ENCODE data around the gene NFKB2. TPM values are rescaled to one million over a fixed set of nuclear protein-coding genes. Genes with fewer than 3 reads are reported as not detected.

Gene NFKB2
- total RNA-seq, 1 experiment from 2014 or later = 25.6 TPM

GRCh38 chr10:102384053-102384452 lies 11.5 kb upstream of the NFKB2 start:
- Histone ChIP-seq H3K36me3 (replicated peaks; ENCODE audit: control insufficient read depth, insufficient read depth, low read length) (peaks cover 7% of the 10 kb centered on the region), H3K27me3 (ENCODE audit: control insufficient read depth, insufficient read depth, low read length) (no peaks in the 10 kb centered on the region), H3K4me3 (ENCODE audit: insufficient read depth, low read depth, low read length) (no peak overlapping the region)
- peak; percentile 82 for DNase-seq

GRCh38 chr10:102384606-102385429 lies 10.7 kb upstream of the NFKB2 start:
- H3K36me3 ChIP-seq (replicated peaks; ENCODE audit: control insufficient read depth, insufficient read depth, low read length) = peaks cover 4% of the 10 kb centered on the region
- H3K4me3 ChIP-seq (ENCODE audit: insufficient read depth, low read depth, low read length) = no peak overlapping the region
- H3K27me3 ChIP-seq (ENCODE audit: control insufficient read depth, insufficient read depth, low read length) = no peaks in the 10 kb centered on the region
- DNase-seq = no peak

- Histone ChIP-seq H3K27me3 (ENCODE audit: control insufficient read depth, insufficient read depth, low read length) (peaks cover 10% of the 10 kb centered on the region), H3K4me3 (ENCODE audit: insufficient read depth, low read depth, low read length) (no peak overlapping the region)
Observed at GRCh38 chr10:102389894-102390293, 5.6 kb upstream of the NFKB2 start.

GRCh38 chr10:102392306-102392705 lies 3.2 kb upstream of the NFKB2 start:
- no peak for DNase-seq
- no peaks in the 10 kb centered on the region for H3K36me3 ChIP-seq (replicated peaks; ENCODE audit: control insufficient read depth, insufficient read depth, low read length)
- H3K4me3 ChIP-seq (ENCODE audit: insufficient read depth, low read depth, low read length) = no peak overlapping the region
- H3K27me3 ChIP-seq (ENCODE audit: control insufficient read depth, insufficient read depth, low read length) = peaks cover 13% of the 10 kb centered on the region

More at GRCh38 chr10:102389894-102390293, 5.6 kb upstream of the NFKB2 start:
- no peaks in the 10 kb centered on the region for H3K36me3 ChIP-seq (replicated peaks; ENCODE audit: control insufficient read depth, insufficient read depth, low read length)
- DNase-seq = no peak

- Histone ChIP-seq H3K4me3 (ENCODE audit: insufficient read depth, low read depth, low read length) (peak overlapping the region; percentile 62), H3K27me3 (ENCODE audit: control insufficient read depth, insufficient read depth, low read length) (peaks cover 13% of the 10 kb centered on the region), H3K36me3 (replicated peaks; ENCODE audit: control insufficient read depth, insufficient read depth, low read length) (no peaks in the 10 kb centered on the region)
- no peak for DNase-seq
Observed at GRCh38 chr10:102393411-102394078, 2.0 kb upstream of the NFKB2 start.

GRCh38 chr10:102394079-102394800 lies 1.3 kb upstream of the NFKB2 start:
- peak overlapping the region; percentile 62 for H3K4me3 ChIP-seq (ENCODE audit: insufficient read depth, low read depth, low read length)
- peaks cover 13% of the 10 kb centered on the region for H3K27me3 ChIP-seq (ENCODE audit: control insufficient read depth, insufficient read depth, low read length)
- DNase-seq = peak; percentile 98
- H3K36me3 ChIP-seq (replicated peaks; ENCODE audit: control insufficient read depth, insufficient read depth, low read length) = no peaks in the 10 kb centered on the region

GRCh38 chr10:102394801-102395399 lies 605 bp upstream of the NFKB2 start:
- H3K36me3 ChIP-seq (replicated peaks; ENCODE audit: control insufficient read depth, insufficient read depth, low read length) = no peaks in the 10 kb centered on the region
- peak; percentile 83 for DNase-seq
- peaks cover 13% of the 10 kb centered on the region for H3K27me3 ChIP-seq (ENCODE audit: control insufficient read depth, insufficient read depth, low read length)

GRCh38 chr10:102396317-102396650 lies 779 bp downstream of the NFKB2 start:
- peaks cover 11% of the 10 kb centered on the region for H3K27me3 ChIP-seq (ENCODE audit: control insufficient read depth, insufficient read depth, low read length)
- no peaks in the 10 kb centered on the region; the same call in 1 of the 2 replicates for H3K36me3 ChIP-seq (replicated peaks; ENCODE audit: control insufficient read depth, insufficient read depth, low read length)
- peak; percentile 66 for DNase-seq
- H3K4me3 ChIP-seq (ENCODE audit: insufficient read depth, low read depth, low read length) = peak overlapping the region; percentile 62

More at GRCh38 chr10:102394801-102395399, 605 bp upstream of the NFKB2 start:
- H3K4me3 ChIP-seq (ENCODE audit: insufficient read depth, low read depth, low read length) = peak overlapping the region; percentile 62

- no peak overlapping the region for H3K4me3 ChIP-seq (ENCODE audit: insufficient read depth, low read depth, low read length)
- H3K27me3 ChIP-seq (ENCODE audit: control insufficient read depth, insufficient read depth, low read length) = peaks cover 11% of the 10 kb centered on the region
- peaks cover under 1% of the 10 kb centered on the region; the same call in 1 of the 2 replicates for H3K36me3 ChIP-seq (replicated peaks; ENCODE audit: control insufficient read depth, insufficient read depth, low read length)
- peak; percentile 14 for DNase-seq
Observed at GRCh38 chr10:102396730-102397151, 1.2 kb downstream of the NFKB2 start.

- H3K4me3 ChIP-seq (ENCODE audit: insufficient read depth, low read depth, low read length) = no peak overlapping the region
- peaks cover 11% of the 10 kb centered on the region for H3K27me3 ChIP-seq (ENCODE audit: control insufficient read depth, insufficient read depth, low read length)
- DNase-seq = peak; percentile 32
- H3K36me3 ChIP-seq (replicated peaks; ENCODE audit: control insufficient read depth, insufficient read depth, low read length) = peaks cover 1% of the 10 kb centered on the region; the same call in 1 of the 2 replicates
Observed at GRCh38 chr10:102397222-102398171, 2.0 kb downstream of the NFKB2 start.

- peak; percentile 54 for DNase-seq
- H3K4me3 ChIP-seq (ENCODE audit: insufficient read depth, low read depth, low read length) = no peak overlapping the region
- peaks cover 8% of the 10 kb centered on the region for H3K27me3 ChIP-seq (ENCODE audit: control insufficient read depth, insufficient read depth, low read length)
- H3K36me3 ChIP-seq (replicated peaks; ENCODE audit: control insufficient read depth, insufficient read depth, low read length) = peaks cover 1% of the 10 kb centered on the region; the same call in 1 of the 2 replicates
Observed at GRCh38 chr10:102398172-102399020, 2.9 kb downstream of the NFKB2 start.

- Histone ChIP-seq H3K27me3 (ENCODE audit: control insufficient read depth, insufficient read depth, low read length) (peaks cover 7% of the 10 kb centered on the region), H3K4me3 (ENCODE audit: insufficient read depth, low read depth, low read length) (peak overlapping the region; percentile 65), H3K36me3 (replicated peaks; ENCODE audit: control insufficient read depth, insufficient read depth, low read length) (peaks cover 1% of the 10 kb centered on the region)
- DNase-seq = peak; percentile 97
Observed at GRCh38 chr10:102399217-102400021, 3.9 kb downstream of the NFKB2 start.
